ENCODE data around the gene DGKA.
"Not testable (repeated sequence)": the region's sequence is repeated elsewhere in the genome, so short reads cannot be mapped to it uniquely, and the experiment has no call there.

DGKA gene

GRCh38 chr12:55996715-55997534 is 66.0 kb downstream of the DGKA start, which contains the start of gene SUOX:
SUOX (plus strand) TSS chr12:55997276; CDS start chr12:56002222, 4,946 bp downstream.
- DNase-seq (ENCODE audit: low read depth), result peak; percentile 91

- no peak for DNase-seq (ENCODE audit: low read depth)
Measured at GRCh38 chr12:55997535-55997859, 66.5 kb downstream of the DGKA start.

- not testable (repeated sequence) for DNase-seq (ENCODE audit: low read depth)
Measured at GRCh38 chr12:55999522-55999921, 68.6 kb downstream of the DGKA start.

GRCh38 chr12:55999999-56000540 is 69.1 kb downstream of the DGKA start:
- not testable (repeated sequence) for DNase-seq (ENCODE audit: low read depth)

GRCh38 chr12:56001487-56002100 is 70.6 kb downstream of the DGKA start:
- DNase-seq (ENCODE audit: low read depth), result no peak

GRCh38 chr12:56003376-56003775 is 72.4 kb downstream of the DGKA start:
- DNase-seq (ENCODE audit: low read depth), result not testable (repeated sequence)

All from CMK (cell line).